GM08714 (cell line): Measurements from ENCODE around the gene SHLD1.
"Not testable (repeated sequence)": the region's sequence is repeated elsewhere in the genome, so short reads cannot be mapped to it uniquely, and the experiment has no call there.

ENCODE experiments used
- H3K4me3 ChIP-seq: fragments of 200-500 bp; sonication (Bioruptor generic); 2 replicates; pipeline ENCODE4 v1.5.1; 2014; ENCODE audit warnings: mild to moderate bottlenecking, low read length, inconsistent platforms
- ZNF274 ChIP-seq: IDR thresholded peaks from 2 replicates; pipeline ENCODE4 v1.6.1; 2012; ENCODE audit warnings: mild to moderate bottlenecking, low read depth, low read length

The SHLD1 gene

DNA sequence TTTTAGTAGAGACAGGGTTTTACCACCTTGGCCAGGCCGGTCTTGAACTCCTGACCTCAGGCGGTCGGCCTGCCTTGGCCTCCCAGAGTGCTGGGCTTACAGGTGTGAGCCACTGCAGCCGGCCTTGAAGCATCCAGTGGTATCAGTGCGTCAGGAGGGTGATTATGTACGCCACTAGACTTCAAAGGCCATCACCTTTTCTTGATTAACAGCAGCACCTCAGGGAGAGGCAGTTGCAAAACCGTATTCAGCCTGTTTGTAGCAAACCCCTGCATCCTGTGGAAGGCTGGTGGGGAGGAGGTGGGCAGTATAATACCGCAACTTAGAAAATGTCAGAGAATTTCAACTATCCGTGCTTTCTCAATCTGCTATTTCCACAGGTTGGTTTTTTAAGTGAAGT lies 27.3 kb upstream of the SHLD1 start:
- no peak for TF ChIP-seq ZNF274
- H3K4me3 ChIP-seq: no peak overlapping the region

GRCh38 chr20:5725183-5725463 lies 25.1 kb upstream of the SHLD1 start:
- H3K4me3 ChIP-seq: not testable (repeated sequence)

- no peak for TF ChIP-seq ZNF274
- no peak overlapping the region for H3K4me3 ChIP-seq
These were observed 23.1 kb upstream of the SHLD1 start for GRCh38 chr20:5727018-5727515.

GRCh38 chr20:5729348-5729747 lies 20.9 kb upstream of the SHLD1 start:
- TF ChIP-seq ZNF274: no peak
- no peak overlapping the region for H3K4me3 ChIP-seq

DNA sequence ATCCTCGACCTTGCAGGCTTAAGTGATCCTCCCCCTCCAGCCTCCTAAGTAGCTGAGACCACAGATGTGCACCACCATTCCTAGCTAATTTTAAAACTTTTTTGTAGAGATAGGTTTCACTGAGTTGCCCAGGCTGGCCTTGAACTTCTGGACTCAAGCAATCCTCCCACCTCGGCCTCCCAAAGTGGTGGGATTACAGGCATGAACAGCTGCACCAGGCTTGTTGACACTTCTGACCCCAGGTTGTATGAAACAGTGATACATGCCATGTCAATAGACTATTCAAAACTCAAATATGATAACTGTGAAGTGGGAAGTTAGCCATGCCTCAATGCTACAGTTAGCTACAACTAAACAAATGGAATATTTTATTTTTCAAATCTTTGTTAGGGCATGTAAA lies 20.1 kb upstream of the SHLD1 start:
- H3K4me3 ChIP-seq: no peak overlapping the region
- TF ChIP-seq ZNF274: no peak

- TF ChIP-seq ZNF274: no peak
- H3K4me3 ChIP-seq: no peak overlapping the region
These were observed 18.3 kb upstream of the SHLD1 start for GRCh38 chr20:5731753-5732366.

GRCh38 chr20:5734602-5735001 lies 15.6 kb upstream of the SHLD1 start:
- H3K4me3 ChIP-seq: no peak overlapping the region
- TF ChIP-seq ZNF274: no peak

DNA sequence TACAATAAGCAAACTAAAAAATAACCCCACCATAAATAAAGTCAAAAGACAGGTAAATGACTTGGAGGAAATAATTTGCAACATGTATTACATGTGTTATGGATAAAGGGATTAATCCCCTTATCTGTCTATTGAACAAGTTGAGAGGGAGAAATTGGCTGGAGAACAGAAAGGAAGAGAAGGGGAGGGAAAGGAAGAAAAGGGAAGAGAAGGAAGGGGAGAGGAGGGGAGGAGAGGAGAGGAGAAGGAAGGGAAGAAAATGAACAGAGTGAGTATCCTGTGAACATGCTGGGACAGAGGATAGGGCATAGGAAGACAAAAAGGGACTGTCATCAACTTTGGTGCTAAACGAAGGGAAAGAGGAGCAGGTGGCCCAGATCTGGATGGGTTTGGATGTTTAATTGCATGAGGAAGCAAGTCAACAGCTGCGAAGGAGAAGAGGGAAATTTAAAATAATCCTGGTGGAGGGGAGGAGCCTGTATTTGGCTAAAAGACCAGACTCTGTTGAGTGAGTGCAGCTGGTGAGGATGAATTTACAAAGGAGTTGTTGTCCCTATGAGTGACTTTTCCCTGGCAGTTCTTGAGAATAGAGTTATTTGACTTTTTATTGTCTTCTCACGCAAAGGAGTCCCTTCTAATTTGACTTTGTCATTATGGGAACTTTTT lies 14.2 kb upstream of the SHLD1 start:
- no peak for TF ChIP-seq ZNF274
- H3K4me3 ChIP-seq: no peak overlapping the region

- TF ChIP-seq ZNF274: no peak
- H3K4me3 ChIP-seq: no peak overlapping the region
These were observed 12.6 kb upstream of the SHLD1 start for GRCh38 chr20:5737619-5737953.

GRCh38 chr20:5737966-5738365 lies 12.2 kb upstream of the SHLD1 start:
- TF ChIP-seq ZNF274: no peak
- H3K4me3 ChIP-seq: no peak overlapping the region

DNA sequence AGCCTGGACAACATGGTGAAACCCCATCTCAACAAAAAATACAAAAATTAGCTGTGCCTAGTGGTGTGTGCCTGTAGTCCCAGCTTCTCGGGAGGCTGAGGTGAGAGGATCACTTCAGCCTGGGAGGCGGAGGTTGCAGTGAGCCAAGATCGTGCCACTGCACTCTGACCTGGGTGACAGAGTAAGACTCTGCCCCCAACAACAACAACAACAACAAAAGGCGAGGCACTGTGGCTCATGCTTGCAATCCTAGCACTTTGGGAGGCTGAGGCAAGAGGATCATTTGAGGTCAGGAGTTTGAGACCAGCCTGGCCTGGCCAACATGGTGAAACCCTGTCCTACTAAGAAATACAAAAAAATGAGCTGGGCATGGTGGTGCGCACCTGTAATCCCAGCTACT lies 9.6 kb upstream of the SHLD1 start:
- H3K4me3 ChIP-seq: not testable (repeated sequence)

DNA sequence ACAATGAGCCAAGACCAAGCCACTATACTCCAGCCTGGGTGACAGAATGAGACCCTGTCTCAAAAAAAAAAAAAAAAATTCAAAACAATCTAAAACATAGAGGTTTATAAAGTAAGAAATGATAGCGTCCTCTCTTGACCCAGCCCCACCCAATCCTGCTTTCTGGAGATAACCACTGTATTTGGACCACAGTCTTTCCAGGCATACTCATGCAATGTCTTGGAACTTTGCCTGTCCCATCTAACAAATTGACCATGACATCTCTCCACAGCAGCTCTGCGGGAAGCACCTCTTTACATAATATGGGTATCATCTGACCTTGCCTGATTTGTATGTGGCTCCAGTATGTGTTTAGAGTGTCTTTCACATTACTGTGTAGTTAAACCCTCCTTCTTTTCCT lies 9.1 kb upstream of the SHLD1 start:
- H3K4me3 ChIP-seq: no peak overlapping the region
- TF ChIP-seq ZNF274: no peak

DNA sequence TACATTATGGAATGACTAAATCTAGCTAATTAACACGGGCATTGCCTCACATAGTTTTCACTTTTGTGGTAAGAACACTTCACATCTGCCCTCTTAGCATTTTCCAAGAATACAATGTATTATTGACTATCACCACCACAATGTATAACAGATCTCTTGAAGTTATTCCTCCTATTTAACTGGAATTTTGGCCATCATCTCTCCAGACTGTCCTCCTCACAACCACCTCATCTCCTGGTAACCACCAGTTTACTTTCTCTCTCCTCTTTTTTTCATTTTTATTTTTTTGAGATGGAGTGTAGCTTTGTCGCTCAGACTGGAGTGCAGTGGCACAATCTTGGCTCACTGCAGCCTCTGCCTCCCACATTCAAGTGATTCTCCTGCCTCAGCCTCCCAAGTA lies 8.2 kb upstream of the SHLD1 start:
- no peak for TF ChIP-seq ZNF274
- no peak overlapping the region for H3K4me3 ChIP-seq

DNA sequence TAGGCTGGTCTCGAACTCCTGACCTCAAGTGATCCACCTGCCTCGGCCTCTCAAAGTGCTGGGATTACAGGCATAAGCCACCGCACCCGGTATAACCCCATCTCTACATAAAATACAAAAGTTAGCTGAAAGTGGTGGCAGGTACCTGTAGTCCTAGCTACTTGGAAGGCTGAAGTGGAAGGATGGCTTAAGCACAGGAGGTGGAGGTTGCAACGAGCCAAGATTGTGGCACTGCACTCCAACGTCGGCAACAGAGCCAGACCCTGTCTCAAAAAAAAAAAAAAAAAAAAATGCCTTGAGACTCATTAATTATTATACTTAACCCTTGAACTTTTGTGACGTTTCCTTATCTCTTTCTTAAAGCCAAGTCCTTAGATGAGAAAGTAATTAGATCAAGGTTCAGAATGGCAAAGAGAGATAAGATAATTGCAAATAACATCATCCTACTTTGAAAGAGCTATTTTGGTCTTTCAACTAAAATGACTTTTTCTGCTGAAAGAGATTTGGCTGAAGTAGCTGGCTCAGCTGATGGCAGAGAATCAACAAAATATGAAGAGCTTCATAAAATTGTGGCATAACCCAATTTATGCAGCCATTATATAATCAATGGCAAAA lies 4.7 kb upstream of the SHLD1 start:
- TF ChIP-seq ZNF274: no peak
- H3K4me3 ChIP-seq: no peak overlapping the region

DNA sequence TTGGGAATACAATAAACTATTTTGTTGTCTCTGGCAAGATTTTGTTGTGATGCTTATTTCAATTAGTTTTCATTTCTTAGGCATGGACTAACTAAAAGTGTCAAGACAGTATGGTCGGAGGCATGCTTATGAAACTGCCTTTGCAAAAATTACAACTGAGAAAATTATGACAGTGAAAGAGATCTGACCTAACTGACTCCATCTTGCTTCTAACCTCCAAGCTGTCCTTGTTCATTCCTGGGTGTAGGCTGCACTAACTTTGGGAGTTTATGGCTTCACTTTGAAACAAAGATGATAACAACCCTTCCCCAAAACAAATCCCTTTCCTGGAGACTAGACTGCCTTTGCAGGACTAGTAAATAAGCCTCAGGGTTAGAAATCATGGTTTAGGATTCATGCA lies 4.1 kb upstream of the SHLD1 start:
- H3K4me3 ChIP-seq: no peak overlapping the region
- TF ChIP-seq ZNF274: no peak

GRCh38 chr20:5748246-5748645 lies 2.0 kb upstream of the SHLD1 start:
- no peak for TF ChIP-seq ZNF274
- no peak overlapping the region for H3K4me3 ChIP-seq

DNA sequence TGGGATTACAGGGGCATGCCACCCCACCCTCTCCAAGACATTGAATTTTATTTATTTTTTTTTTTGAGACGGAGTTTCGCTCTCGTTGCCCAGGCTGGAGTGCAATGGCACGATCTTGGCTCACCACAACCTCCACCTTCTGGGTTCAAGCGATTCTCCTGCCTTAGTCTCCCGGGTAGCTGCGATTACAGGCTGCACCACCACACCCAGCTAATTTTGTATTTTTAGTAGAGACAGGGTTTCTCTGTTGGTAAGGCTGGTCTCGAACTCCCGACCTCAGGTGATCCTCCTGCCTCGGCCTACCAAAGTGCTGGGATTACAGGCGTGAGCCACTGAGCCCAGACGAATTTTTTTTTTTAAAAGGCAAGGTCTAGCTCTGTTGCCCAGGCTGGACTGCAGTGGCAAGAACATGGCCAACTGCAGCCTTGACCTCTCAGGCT lies 669 bp upstream of the SHLD1 start:
- H3K4me3 ChIP-seq: not testable (repeated sequence)
